HepG2 (cell line): ENCODE measurements around the gene FBXO48. TPM values are rescaled to one million over a fixed set of nuclear protein-coding genes. Genes with fewer than 3 reads are reported as not detected.

ENCODE experiments used
- ATAD3A ChIP-seq: sonication (generic); formaldehyde crosslinking; IDR thresholded peaks from 2 replicates; pipeline ENCODE4 v1.4.0; 2020; ENCODE audit warnings: missing genetic modification reagents
- ATF7 ChIP-seq, 2 experiments: fragments of 450-650 bp in 1 of 2; sonication (generic) in 1 of 2; formaldehyde crosslinking in 1 of 2; IDR thresholded peaks; 2 replicates each; pipeline versions ENCODE4 v1.4.0 to v1.6.1; 2016 to 2020; ENCODE audit warnings: antibody characterized with exemption in 1 of 2, mild to moderate bottlenecking in 1 of 2, missing genetic modification reagents in 1 of 2
- BHLHE40 ChIP-seq: IDR thresholded peaks from 2 replicates; pipeline ENCODE4 v1.6.1; 2011; ENCODE audit warnings: low read length, improper control_type of control experiment
- CEBPB ChIP-seq: IDR thresholded peaks from 2 replicates; pipeline ENCODE4 v1.6.1; 2011; ENCODE audit warnings: low read depth, low read length, improper control_type of control experiment, borderline replicate concordance
- HCFC1 ChIP-seq: fragments of 150-350 bp; IDR thresholded peaks from 2 replicates; pipeline ENCODE4 v1.6.1; 2014; ENCODE audit warnings: low read depth, low read length
- NCOA1 ChIP-seq: sonication (generic); formaldehyde crosslinking; IDR thresholded peaks from 2 replicates; pipeline ENCODE4 v1.9.0; 2021; ENCODE audit warnings: missing genetic modification reagents
- NFIB ChIP-seq: sonication (generic); formaldehyde crosslinking; IDR thresholded peaks from 2 replicates; pipeline ENCODE4 v1.9.0; 2021; ENCODE audit warnings: missing genetic modification reagents, mild to moderate bottlenecking, borderline replicate concordance
- PBX2 ChIP-seq: IDR thresholded peaks from 2 replicates; pipeline ENCODE4 v1.6.1; 2016; ENCODE audit warnings: control low read depth
- REPIN1 ChIP-seq: sonication (generic); formaldehyde crosslinking; IDR thresholded peaks from 2 replicates; pipeline ENCODE4 v1.8.0; 2022; ENCODE audit warnings: missing genetic modification reagents, low read depth, mild to moderate bottlenecking, borderline replicate concordance
- RFX3 ChIP-seq: IDR thresholded peaks from 2 replicates; pipeline ENCODE4 v1.6.1; 2016; ENCODE audit warnings: missing biosample characterization, missing genetic modification reagents
- ZBTB1 ChIP-seq: sonication (generic); formaldehyde crosslinking; IDR thresholded peaks from 2 replicates; pipeline ENCODE4 v1.4.0; 2020; ENCODE audit warnings: missing genetic modification reagents, borderline replicate concordance
- ZBTB21 ChIP-seq: sonication (generic); formaldehyde crosslinking; IDR thresholded peaks from 2 replicates; pipeline ENCODE4 v1.4.0; 2020; ENCODE audit warnings: missing genetic modification reagents
- ZBTB37 ChIP-seq: sonication (generic); formaldehyde crosslinking; IDR thresholded peaks from 2 replicates; pipeline ENCODE4 v1.4.0; 2020; ENCODE audit warnings: mild to moderate bottlenecking, missing genetic modification reagents
- ZNF180 ChIP-seq: sonication (generic); formaldehyde crosslinking; IDR thresholded peaks from 2 replicates; pipeline ENCODE4 v1.4.0; 2020; ENCODE audit warnings: low read depth, missing genetic modification reagents, borderline replicate concordance
- ZNF274 ChIP-seq: sonication (generic); formaldehyde crosslinking; IDR thresholded peaks from 2 replicates; pipeline ENCODE4 v1.5.1; 2020; ENCODE audit warnings: mild to moderate bottlenecking, missing genetic modification reagents
- ZNF619 ChIP-seq: sonication (generic); formaldehyde crosslinking; IDR thresholded peaks from 2 replicates; pipeline ENCODE4 v1.4.0; 2020; ENCODE audit warnings: mild to moderate bottlenecking, missing genetic modification reagents
- ZNF678 ChIP-seq: sonication (generic); formaldehyde crosslinking; IDR thresholded peaks from 2 replicates; pipeline ENCODE4 v1.4.0; 2020; ENCODE audit warnings: mild to moderate bottlenecking, missing genetic modification reagents
- ZSCAN25 ChIP-seq: sonication (generic); formaldehyde crosslinking; IDR thresholded peaks from 2 replicates; pipeline ENCODE4 v1.8.0; 2022; ENCODE audit warnings: mild to moderate bottlenecking, missing genetic modification reagents
- polyA plus RNA-seq, 8 experiments: library from polyadenylated mRNA; depleted of rRNA in 3 of 8; stranded (reverse) in 7 of 8; unstranded in 1 of 8; fragments of >200 nt; fragmentation: Illumina TruSeq in 4 of 8; extraction: Trizol in 4 of 8; gene quantifications; 2 replicates each; pipeline versions ENCODE4 v1.2.1 to v1.2.3, GENCODE V29; 2011 to 2016; ENCODE audit warnings: low read depth in 4 of 8, missing spikeins in 1 of 8, mixed read lengths in 1 of 8; ENCODE audit not compliant: insufficient read depth in 1 of 8
- total RNA-seq, 5 experiments: library from RNA; depleted of rRNA; stranded (reverse); fragments of >200 nt; fragmentation: Illumina TruSeq; extraction: Trizol; gene quantifications; 2 replicates each; pipeline ENCODE4 v1.2.3, GENCODE V29; 2016; ENCODE audit warnings: low read depth in 1 of 5
- TF ChIP-seq, protein P1 (sequence below): sonication (generic); formaldehyde crosslinking; IDR thresholded peaks from one replicate; pipeline ENCODE4 v1.5.1; 2020; ENCODE audit warnings: mild to moderate bottlenecking, missing genetic modification reagents; ENCODE audit errors: not compliant biosample characterization

The FBXO48 gene
- total and polyA plus RNA-seq, 2 of the 13 experiments (the other 11 are each of a cell fraction or from before 2014, with no cell fraction given): 0.42 to 1.1 TPM

DNA sequence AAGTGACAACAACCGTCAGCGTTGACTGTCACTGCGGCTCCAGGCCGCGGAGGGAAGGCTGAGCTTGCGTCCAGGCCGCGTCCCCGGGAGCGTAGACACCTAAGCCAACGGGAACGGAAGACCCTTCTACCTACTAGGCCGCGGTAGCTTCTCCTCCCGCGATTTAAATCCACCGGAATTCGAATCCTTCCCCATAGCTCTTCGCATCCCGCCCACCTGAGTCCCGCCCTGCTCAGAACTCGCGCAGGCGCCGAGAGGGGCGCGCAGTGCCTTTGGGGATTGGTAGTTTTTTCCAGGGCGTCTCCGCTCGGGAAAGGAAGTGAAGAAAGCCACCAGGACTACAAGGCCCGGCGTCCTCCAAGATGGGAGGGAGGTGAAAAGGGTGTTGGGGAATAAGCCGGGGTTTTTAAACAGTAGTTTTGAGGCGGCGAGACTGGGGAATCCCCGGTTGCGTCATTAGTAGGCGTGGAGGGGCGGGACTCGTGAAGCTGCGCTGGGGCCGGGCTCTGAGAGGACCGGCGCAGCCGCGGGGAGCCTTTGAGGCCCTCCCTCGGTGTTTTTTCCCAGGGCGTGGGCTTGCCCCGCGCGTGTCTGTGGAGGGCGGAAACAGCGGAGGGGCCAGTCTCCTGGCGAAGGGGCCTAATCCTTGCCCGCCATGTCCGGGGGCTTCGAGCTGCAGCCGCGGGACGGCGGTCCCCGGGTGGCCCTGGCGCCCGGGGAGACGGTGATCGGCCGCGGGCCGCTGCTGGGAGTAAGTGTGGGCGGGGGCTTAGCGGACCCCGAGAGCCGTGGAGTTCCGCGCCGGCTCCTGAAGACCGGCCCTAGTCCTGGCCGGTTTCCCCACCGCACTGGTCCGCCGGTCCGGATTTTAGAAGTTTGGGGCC lies at the start of gene FBXO48, which contains the start of gene APLF (continued):
- 0 out of 2 replicates have a peak, but pooled peaks have one; percentile 37 for TF ChIP-seq ZSCAN25 (CRISPR knock-in tag)
- TF ChIP-seq ATAD3A (CRISPR knock-in tag): peak; percentile 68; the same call in 1 of the 2 replicates
- TF ChIP-seq NFIB: no peak
- no peak for TF ChIP-seq RFX3 (CRISPR knock-in tag)
- TF ChIP-seq HCFC1: peak; percentile 98
- 0 out of 2 replicates have a peak, but pooled peaks have one; percentile 4 for TF ChIP-seq ZNF678 (CRISPR knock-in tag)
- TF ChIP-seq ZNF619 (CRISPR knock-in tag): no peak; the same call in 1 of the 2 replicates
- TF ChIP-seq ZNF274 (CRISPR knock-in tag): peak; percentile 51; the same call in 1 of the 2 replicates
- no peak for TF ChIP-seq ZBTB21 (CRISPR knock-in tag)
- no peak for TF ChIP-seq ZBTB37 (CRISPR knock-in tag)
- TF ChIP-seq ATF7 (IDR thresholded peaks at IDR 0.05): peak; percentile 95
- TF ChIP-seq ATF7 (CRISPR knock-in tag; IDR thresholded peaks at IDR 0.05): peak; percentile 19; the same call in 1 of the 2 replicates
- TF ChIP-seq BHLHE40: no peak
- TF ChIP-seq PBX2 (CRISPR knock-in tag): no peak
- TF ChIP-seq ZBTB1 (CRISPR knock-in tag): no peak
- TF ChIP-seq CEBPB: peak; percentile 98
- peak; percentile 86 for TF ChIP-seq REPIN1 (CRISPR knock-in tag)
- no peak for TF ChIP-seq ZNF180 (CRISPR knock-in tag)
- TF ChIP-seq, protein P1, sequence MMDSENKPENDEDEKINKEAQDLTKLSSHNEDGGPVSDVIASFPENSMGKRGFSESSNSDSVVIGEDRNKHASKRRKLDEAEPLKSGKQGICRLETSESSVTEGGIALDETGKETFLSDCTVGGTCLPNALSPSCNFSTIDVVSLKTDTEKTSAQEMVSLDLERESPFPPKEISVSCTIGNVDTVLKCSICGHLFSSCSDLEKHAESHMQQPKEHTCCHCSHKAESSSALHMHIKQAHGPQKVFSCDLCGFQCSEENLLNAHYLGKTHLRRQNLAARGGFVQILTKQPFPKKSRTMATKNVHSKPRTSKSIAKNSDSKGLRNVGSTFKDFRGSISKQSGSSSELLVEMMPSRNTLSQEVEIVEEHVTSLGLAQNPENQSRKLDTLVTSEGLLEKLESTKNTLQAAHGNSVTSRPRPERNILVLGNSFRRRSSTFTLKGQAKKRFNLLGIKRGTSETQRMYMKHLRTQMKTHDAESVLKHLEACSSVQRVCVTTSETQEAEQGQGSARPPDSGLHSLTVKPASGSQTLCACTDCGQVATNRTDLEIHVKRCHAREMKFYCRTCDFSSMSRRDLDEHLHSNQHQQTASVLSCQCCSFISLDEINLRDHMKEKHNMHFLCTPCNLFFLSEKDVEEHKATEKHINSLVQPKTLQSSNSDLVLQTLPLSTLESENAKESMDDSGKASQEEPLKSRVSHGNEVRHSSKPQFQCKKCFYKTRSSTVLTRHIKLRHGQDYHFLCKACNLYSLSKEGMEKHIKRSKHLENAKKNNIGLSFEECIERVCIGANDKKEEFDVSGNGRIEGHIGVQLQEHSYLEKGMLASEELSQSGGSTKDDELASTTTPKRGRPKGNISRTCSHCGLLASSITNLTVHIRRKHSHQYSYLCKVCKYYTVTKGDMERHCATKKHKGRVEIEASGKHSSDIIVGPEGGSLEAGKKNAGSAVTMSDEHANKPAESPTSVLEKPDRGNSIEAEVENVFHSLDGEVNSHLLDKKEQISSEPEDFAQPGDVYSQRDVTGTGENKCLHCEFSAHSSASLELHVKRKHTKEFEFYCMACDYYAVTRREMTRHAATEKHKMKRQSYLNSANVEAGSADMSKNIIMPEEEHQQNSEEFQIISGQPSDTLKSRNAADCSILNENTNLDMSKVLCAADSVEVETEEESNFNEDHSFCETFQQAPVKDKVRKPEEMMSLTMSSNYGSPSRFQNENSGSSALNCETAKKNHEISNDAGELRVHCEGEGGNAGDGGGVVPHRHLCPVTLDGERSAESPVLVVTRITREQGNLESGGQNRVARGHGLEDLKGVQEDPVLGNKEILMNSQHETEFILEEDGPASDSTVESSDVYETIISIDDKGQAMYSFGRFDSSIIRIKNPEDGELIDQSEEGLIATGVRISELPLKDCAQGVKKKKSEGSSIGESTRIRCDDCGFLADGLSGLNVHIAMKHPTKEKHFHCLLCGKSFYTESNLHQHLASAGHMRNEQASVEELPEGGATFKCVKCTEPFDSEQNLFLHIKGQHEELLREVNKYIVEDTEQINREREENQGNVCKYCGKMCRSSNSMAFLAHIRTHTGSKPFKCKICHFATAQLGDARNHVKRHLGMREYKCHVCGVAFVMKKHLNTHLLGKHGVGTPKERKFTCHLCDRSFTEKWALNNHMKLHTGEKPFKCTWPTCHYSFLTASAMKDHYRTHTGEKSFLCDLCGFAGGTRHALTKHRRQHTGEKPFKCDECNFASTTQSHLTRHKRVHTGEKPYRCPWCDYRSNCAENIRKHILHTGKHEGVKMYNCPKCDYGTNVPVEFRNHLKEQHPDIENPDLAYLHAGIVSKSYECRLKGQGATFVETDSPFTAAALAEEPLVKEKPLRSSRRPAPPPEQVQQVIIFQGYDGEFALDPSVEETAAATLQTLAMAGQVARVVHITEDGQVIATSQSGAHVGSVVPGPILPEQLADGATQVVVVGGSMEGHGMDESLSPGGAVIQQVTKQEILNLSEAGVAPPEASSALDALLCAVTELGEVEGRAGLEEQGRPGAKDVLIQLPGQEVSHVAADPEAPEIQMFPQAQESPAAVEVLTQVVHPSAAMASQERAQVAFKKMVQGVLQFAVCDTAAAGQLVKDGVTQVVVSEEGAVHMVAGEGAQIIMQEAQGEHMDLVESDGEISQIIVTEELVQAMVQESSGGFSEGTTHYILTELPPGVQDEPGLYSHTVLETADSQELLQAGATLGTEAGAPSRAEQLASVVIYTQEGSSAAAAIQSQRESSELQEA (CRISPR knock-in tag): no peak
- 0 out of 2 replicates have a peak, but pooled peaks have one; percentile 70 for TF ChIP-seq NCOA1 (CRISPR knock-in tag)
